Neural cell (in vitro differentiated cells): Measurements from ENCODE around the gene DDX49. TPM values are rescaled to one million over a fixed set of nuclear protein-coding genes. Genes with fewer than 3 reads are reported as not detected.
A peak's percentile ranks its signal among the peaks of the same experiment; 100 is the strongest.

Experiments used
- H2AFZ ChIP-seq: fragments of 200-600, 300-800 bp; sonication (generic), shearing (Covaris generic); 2 replicates; pipeline ENCODE4 v1.6.0; 2014; ENCODE audit warnings: low read depth, mild to moderate bottlenecking, antibody characterized with exemption, low read length, moderate library complexity
- H3F3A ChIP-seq: fragments of 200-600 bp; shearing (Covaris generic); 2 replicates; pipeline ENCODE4 v1.6.1; 2016; ENCODE audit warnings: mild to moderate bottlenecking, moderate library complexity, mixed read lengths, antibody characterized with exemption, low read length; ENCODE audit not compliant: insufficient read depth, poor library complexity, severe bottlenecking
- H3K27ac ChIP-seq: fragments of 200-600, 300-800 bp; sonication (generic), shearing (Covaris generic); 2 replicates; pipeline ENCODE4 v1.5.1; 2014; ENCODE audit warnings: mild to moderate bottlenecking, low read length, moderate library complexity
- H3K27me3 ChIP-seq: fragments of 300-800, 200-600 bp; sonication (generic), shearing (Covaris generic); 2 replicates; pipeline ENCODE4 v1.6.0; 2014; ENCODE audit warnings: mild to moderate bottlenecking, low read depth, low read length, moderate library complexity; ENCODE audit not compliant: insufficient read depth
- H3K36me3 ChIP-seq: fragments of 300-800, 200-600 bp; sonication (generic), shearing (Covaris generic); 2 replicates; pipeline ENCODE4 v1.5.1; 2014; ENCODE audit warnings: mild to moderate bottlenecking, antibody characterized with exemption, low read length, moderate library complexity; ENCODE audit not compliant: insufficient read depth
- H3K4me2 ChIP-seq: fragments of 300-800, 200-600 bp; sonication (generic), shearing (Covaris generic); 2 replicates; pipeline ENCODE4 v1.6.0; 2014; ENCODE audit warnings: mild to moderate bottlenecking, low read length
- H3K4me3 ChIP-seq: fragments of 300-800, 200-600 bp; sonication (generic), shearing (Covaris generic); 2 replicates; pipeline ENCODE4 v1.5.1; 2014; ENCODE audit warnings: mild to moderate bottlenecking, low read length, moderate library complexity
- H3K79me2 ChIP-seq: fragments of 200-600 bp; shearing (Covaris generic); replicated peaks from 2 replicates; pipeline ENCODE4 v1.6.0; 2014; ENCODE audit warnings: mild to moderate bottlenecking, low read length, moderate library complexity; ENCODE audit not compliant: insufficient read depth
- H3K9ac ChIP-seq: fragments of 300-800, 200-600 bp; sonication (generic), shearing (Covaris generic); 2 replicates; pipeline ENCODE4 v1.6.1; 2016; ENCODE audit warnings: mild to moderate bottlenecking, low read length, mixed read lengths
- H3K9me2 ChIP-seq: fragments of 200-600 bp; shearing (Covaris generic); 2 replicates; pipeline ENCODE4 v1.6.1; 2016; ENCODE audit warnings: mild to moderate bottlenecking, low read length, mixed read lengths; ENCODE audit not compliant: insufficient read depth
- H3K9me3 ChIP-seq: fragments of 200-600, 300-800 bp; sonication (generic), shearing (Covaris generic); 2 replicates; pipeline ENCODE4 v1.6.1; 2016; ENCODE audit warnings: mild to moderate bottlenecking, mixed run types, low read length, moderate library complexity, mixed read lengths
- H4K20me1 ChIP-seq: fragments of 200-600 bp; shearing (Covaris generic); 2 replicates; pipeline ENCODE4 v1.6.1; 2016; ENCODE audit warnings: mild to moderate bottlenecking, mixed run types; ENCODE audit not compliant: insufficient read depth
- EP300 ChIP-seq: fragments of 450-650 bp; conservative IDR thresholded peaks from 2 replicates; pipeline ENCODE4 v1.6.1; 2014; ENCODE audit warnings: antibody characterized with exemption, mild to moderate bottlenecking, moderate library complexity; ENCODE audit not compliant: poor library complexity, severe bottlenecking
- EZH2 ChIP-seq: fragments of 200-600, 300-800 bp; shearing (Covaris generic), sonication (generic); IDR thresholded peaks from 2 replicates; pipeline ENCODE4 v1.6.1; 2014; ENCODE audit warnings: antibody characterized with exemption, low read length, borderline replicate concordance, mild to moderate bottlenecking; ENCODE audit not compliant: insufficient read depth, poor library complexity, severe bottlenecking
- MXI1 ChIP-seq: fragments of 450-650 bp; conservative IDR thresholded peaks from 2 replicates; pipeline ENCODE4 v1.6.1; 2014; ENCODE audit warnings: antibody characterized with exemption, mild to moderate bottlenecking; ENCODE audit not compliant: poor library complexity, severe bottlenecking
- POLR2AphosphoS5 ChIP-seq: IDR thresholded peaks from 2 replicates; pipeline ENCODE4 v1.6.1; 2012
- RAD21 ChIP-seq: fragments of 450-650 bp; conservative IDR thresholded peaks from 2 replicates; pipeline ENCODE4 v1.6.1; 2014; ENCODE audit warnings: antibody characterized with exemption, mild to moderate bottlenecking, moderate library complexity
- SMC3 ChIP-seq: fragments of 450-650 bp; conservative IDR thresholded peaks from 2 replicates; pipeline ENCODE4 v1.6.1; 2014; ENCODE audit warnings: antibody characterized with exemption, mild to moderate bottlenecking, moderate library complexity; ENCODE audit not compliant: poor library complexity
- TAF1 ChIP-seq: IDR thresholded peaks from 2 replicates; pipeline ENCODE4 v1.6.1; 2012; ENCODE audit warnings: low read depth
- polyA plus RNA-seq: library from polyadenylated mRNA; depleted of rRNA; stranded (reverse); fragments of >200 nt; gene quantifications from 2 replicates; pipeline ENCODE4 v1.2.3, GENCODE V29; 2014
- TF ChIP-seq, protein P1 (sequence below): IDR thresholded peaks from 2 replicates; pipeline ENCODE4 v1.6.1; 2012; ENCODE audit warnings: borderline replicate concordance
- TF ChIP-seq, protein P2 (sequence below): fragments of 450-650 bp; IDR thresholded peaks from 2 replicates; pipeline ENCODE4 v1.5.1; 2014; ENCODE audit warnings: antibody characterized with exemption, mild to moderate bottlenecking, moderate library complexity; ENCODE audit not compliant: poor library complexity, severe bottlenecking

DDX49 gene
- polyA plus RNA-seq, 1 donor from 2014 or later: 90.7 TPM

DNA sequence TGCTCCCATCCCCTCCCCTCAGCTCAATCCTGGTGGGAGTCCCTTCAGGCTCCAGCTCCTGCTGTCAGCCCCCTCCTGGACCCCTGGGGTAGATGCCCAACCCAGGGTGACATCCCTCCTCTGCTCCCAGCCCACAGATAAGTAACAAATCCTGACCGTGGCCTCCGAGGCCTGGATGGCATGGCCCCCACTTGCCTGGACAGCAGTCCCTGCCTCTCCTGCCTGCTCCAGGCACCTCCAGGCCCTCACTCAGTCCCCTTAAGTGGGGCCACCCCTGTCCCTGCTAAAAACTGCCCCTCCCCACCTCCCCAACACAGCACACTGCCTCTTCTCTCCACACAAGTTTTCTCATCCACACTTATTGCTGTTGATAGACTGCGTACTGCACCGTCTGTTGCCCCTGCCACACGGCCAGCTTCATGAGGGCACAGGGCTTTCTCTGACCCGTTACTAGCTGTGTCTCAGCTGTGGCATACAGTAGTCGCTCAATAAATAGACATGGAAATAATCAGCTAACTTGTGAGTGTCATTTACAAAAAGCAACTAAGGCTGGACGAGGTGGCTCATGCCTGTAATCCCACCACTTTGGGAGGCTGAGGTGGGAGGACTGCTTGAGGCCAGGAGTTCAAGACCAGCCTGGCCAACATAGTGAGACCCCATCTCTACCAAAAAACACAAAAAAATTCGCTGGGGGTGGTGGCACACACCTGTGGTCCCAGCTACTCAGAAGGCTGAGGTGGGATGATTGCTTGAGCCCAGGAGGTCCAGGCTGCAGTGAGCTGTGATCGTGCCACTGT is 29.4 kb upstream of the DDX49 start:
- H3K27ac ChIP-seq: no peak overlapping the region
- H2AFZ ChIP-seq: no peak overlapping the region
- no peak overlapping the region for H3K9ac ChIP-seq
- no peaks in the 10 kb centered on the region for H3F3A ChIP-seq
- no peaks in the 10 kb centered on the region for H3K9me3 ChIP-seq
- H3K79me2 ChIP-seq: peaks cover 14% of the 10 kb centered on the region
- no peaks in the 10 kb centered on the region for H3K27me3 ChIP-seq
- no peak overlapping the region for H3K4me3 ChIP-seq
- peaks cover 8% of the 10 kb centered on the region for H3K36me3 ChIP-seq
- H4K20me1 ChIP-seq: no peaks in the 10 kb centered on the region
- no peaks in the 10 kb centered on the region for H3K9me2 ChIP-seq
- H3K4me2 ChIP-seq: no peak overlapping the region
- TF ChIP-seq, protein P1, sequence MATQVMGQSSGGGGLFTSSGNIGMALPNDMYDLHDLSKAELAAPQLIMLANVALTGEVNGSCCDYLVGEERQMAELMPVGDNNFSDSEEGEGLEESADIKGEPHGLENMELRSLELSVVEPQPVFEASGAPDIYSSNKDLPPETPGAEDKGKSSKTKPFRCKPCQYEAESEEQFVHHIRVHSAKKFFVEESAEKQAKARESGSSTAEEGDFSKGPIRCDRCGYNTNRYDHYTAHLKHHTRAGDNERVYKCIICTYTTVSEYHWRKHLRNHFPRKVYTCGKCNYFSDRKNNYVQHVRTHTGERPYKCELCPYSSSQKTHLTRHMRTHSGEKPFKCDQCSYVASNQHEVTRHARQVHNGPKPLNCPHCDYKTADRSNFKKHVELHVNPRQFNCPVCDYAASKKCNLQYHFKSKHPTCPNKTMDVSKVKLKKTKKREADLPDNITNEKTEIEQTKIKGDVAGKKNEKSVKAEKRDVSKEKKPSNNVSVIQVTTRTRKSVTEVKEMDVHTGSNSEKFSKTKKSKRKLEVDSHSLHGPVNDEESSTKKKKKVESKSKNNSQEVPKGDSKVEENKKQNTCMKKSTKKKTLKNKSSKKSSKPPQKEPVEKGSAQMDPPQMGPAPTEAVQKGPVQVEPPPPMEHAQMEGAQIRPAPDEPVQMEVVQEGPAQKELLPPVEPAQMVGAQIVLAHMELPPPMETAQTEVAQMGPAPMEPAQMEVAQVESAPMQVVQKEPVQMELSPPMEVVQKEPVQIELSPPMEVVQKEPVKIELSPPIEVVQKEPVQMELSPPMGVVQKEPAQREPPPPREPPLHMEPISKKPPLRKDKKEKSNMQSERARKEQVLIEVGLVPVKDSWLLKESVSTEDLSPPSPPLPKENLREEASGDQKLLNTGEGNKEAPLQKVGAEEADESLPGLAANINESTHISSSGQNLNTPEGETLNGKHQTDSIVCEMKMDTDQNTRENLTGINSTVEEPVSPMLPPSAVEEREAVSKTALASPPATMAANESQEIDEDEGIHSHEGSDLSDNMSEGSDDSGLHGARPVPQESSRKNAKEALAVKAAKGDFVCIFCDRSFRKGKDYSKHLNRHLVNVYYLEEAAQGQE: no peak
- TF ChIP-seq, protein P2, sequence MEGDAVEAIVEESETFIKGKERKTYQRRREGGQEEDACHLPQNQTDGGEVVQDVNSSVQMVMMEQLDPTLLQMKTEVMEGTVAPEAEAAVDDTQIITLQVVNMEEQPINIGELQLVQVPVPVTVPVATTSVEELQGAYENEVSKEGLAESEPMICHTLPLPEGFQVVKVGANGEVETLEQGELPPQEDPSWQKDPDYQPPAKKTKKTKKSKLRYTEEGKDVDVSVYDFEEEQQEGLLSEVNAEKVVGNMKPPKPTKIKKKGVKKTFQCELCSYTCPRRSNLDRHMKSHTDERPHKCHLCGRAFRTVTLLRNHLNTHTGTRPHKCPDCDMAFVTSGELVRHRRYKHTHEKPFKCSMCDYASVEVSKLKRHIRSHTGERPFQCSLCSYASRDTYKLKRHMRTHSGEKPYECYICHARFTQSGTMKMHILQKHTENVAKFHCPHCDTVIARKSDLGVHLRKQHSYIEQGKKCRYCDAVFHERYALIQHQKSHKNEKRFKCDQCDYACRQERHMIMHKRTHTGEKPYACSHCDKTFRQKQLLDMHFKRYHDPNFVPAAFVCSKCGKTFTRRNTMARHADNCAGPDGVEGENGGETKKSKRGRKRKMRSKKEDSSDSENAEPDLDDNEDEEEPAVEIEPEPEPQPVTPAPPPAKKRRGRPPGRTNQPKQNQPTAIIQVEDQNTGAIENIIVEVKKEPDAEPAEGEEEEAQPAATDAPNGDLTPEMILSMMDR: no peak
- TF ChIP-seq EZH2: no peak
- no peak for TF ChIP-seq POLR2AphosphoS5

DNA sequence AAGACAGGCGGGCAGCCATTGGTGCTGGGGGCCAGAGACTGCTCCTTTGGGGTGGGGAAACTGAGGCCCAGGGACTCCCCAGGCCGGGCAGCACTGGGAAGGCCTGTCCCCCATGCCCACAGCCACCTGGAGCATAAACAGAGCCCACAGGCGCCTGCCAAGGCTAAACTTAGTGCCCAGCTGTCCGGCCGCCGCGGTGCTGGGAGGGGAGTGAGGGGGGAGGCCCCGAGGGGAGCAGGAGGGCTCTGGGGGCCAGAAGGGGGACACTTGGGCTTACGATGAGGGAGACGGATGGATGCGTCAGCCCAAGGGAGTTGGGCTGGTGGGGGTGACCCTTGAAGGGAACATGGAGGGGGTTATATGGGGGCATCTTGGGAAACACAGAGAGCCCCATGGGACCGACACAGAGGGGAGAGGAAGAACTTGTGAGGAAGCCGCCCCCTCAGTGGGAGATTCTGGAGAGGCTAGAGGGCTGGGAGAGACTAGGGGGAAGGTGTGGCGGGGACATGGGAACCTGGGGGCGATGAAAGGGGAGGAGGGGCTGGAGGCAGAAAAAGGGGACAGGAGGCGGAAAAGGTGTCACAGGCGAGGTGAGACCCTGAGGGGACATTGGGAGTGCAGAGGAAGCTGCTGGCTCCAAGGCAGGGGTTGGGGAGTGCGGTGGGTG is 25.8 kb upstream of the DDX49 start:
- peak overlapping the region; percentile 89 for H3K9ac ChIP-seq
- no peaks in the 10 kb centered on the region for H3K9me2 ChIP-seq
- H3K4me3 ChIP-seq: peak overlapping the region; percentile 98
- peaks cover 18% of the 10 kb centered on the region for H3K79me2 ChIP-seq
- H4K20me1 ChIP-seq: no peaks in the 10 kb centered on the region
- no peaks in the 10 kb centered on the region for H3K27me3 ChIP-seq
- no peak overlapping the region for H2AFZ ChIP-seq
- H3K9me3 ChIP-seq: no peaks in the 10 kb centered on the region
- H3F3A ChIP-seq: no peaks in the 10 kb centered on the region
- TF ChIP-seq RAD21 (no peak), EP300 (no peak), MXI1 (no peak), TAF1 (no peak), EZH2 (no peak), POLR2AphosphoS5 (no peak), SMC3 (no peak)
- TF ChIP-seq, protein P2: no peak
- TF ChIP-seq, protein P1: no peak
- no peaks in the 10 kb centered on the region for H3K36me3 ChIP-seq
- peak overlapping the region; percentile 51 for H3K4me2 ChIP-seq
- H3K27ac ChIP-seq: peak overlapping the region; percentile 83
